Astrocyte of the cerebellum (primary cell): ENCODE data around the gene OR13F1.

Experiments used
- DNase-seq: peaks from one replicate; pipeline ENCODE4 v3.0.0-alpha.2; 2011; ENCODE audit warnings: low read depth
- H3K4me3 ChIP-seq: 2 replicates; pipeline ENCODE4 v1.5.1; 2011; ENCODE audit warnings: mild to moderate bottlenecking, low read depth, low read length, moderate library complexity
- in situ Hi-C: cut with HindIII; loops from 2 replicates; pipeline ENCODE4 v1.10.0; 2017; ENCODE audit warnings: low sequenced_read_pairs
- TF ChIP-seq, protein P1 (sequence below): IDR thresholded peaks from 2 replicates; pipeline ENCODE4 v1.5.1; 2012; ENCODE audit warnings: low read length, low read depth, moderate library complexity, mild to moderate bottlenecking; ENCODE audit errors: missing control alignments

OR13F1 gene

DNA sequence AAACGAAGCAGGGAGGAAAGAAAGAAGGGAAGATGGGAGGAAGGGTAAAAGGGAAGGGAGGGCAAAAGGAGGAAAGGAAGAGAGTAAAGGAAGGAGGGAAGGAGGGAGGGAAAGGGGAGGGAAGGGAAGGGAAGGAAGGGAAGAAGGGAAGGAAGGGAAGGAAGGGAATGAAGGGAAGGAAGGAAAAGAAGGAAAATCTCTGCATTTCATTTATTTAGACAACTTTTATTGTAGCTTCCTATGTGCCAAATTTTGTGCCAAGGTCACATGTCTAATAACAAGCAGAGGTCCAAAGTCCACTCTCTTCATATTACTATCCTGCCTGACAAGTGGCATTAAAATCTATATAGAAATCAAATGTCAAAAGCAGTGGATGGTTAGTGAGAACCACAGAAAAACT, 35.2 kb downstream of the OR13F1 start:
- TF ChIP-seq, protein P1, sequence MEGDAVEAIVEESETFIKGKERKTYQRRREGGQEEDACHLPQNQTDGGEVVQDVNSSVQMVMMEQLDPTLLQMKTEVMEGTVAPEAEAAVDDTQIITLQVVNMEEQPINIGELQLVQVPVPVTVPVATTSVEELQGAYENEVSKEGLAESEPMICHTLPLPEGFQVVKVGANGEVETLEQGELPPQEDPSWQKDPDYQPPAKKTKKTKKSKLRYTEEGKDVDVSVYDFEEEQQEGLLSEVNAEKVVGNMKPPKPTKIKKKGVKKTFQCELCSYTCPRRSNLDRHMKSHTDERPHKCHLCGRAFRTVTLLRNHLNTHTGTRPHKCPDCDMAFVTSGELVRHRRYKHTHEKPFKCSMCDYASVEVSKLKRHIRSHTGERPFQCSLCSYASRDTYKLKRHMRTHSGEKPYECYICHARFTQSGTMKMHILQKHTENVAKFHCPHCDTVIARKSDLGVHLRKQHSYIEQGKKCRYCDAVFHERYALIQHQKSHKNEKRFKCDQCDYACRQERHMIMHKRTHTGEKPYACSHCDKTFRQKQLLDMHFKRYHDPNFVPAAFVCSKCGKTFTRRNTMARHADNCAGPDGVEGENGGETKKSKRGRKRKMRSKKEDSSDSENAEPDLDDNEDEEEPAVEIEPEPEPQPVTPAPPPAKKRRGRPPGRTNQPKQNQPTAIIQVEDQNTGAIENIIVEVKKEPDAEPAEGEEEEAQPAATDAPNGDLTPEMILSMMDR: no peak

DNA sequence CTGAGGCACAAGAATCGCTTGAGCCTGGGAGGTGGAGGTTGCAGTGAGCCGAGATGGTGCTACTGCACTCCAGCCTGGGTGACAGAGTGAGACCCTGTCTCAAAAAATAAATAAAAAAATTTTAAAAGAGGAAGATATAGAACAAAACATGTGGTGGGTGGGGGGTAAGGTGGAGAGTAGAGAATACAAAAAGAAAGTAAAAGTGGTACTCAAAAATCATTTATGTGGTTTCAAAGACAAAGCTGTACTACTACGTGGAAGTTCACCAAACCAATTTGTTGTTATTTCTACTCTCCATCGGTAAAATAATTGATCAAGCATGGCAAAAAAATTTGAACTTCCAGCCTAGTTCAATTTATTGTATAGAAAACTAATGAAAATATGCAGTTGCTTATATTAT, 40.6 kb downstream of the OR13F1 start:
- TF ChIP-seq, protein P1: no peak
- in situ Hi-C loops: no loop called here
- DNase-seq: no peak
- H3K4me3 ChIP-seq: no peak overlapping the region

More for the DNA sequence above, 35.2 kb downstream of the OR13F1 start:
- in situ Hi-C loops: no loop called here
- no peak overlapping the region for H3K4me3 ChIP-seq
- no peak for DNase-seq

DNA sequence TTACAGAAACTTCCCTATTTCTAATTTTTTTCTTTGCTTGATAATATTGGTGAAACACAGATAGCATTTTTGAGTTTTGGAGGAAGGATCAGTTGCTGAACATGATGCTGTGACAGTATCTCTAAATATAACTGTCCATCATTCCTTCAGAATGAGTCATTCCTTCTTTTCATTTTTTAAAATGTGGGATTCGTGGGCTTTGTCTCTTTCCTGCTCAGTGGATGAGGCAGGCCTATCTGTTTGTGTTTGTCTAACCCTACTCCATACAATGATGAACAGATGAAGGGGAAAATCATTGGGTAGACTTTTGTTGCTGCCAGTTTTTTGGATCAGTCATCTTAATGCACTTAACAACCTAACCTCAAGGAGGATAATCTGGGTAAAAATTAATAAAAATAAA, 49.2 kb downstream of the OR13F1 start:
- TF ChIP-seq, protein P1: no peak
- in situ Hi-C loops: no loop called here
- no peak overlapping the region for H3K4me3 ChIP-seq
- DNase-seq: no peak
